Lung (tissue), 12 donors: Measurements from ENCODE around the gene FOXO3. TPM values are rescaled to one million over a fixed set of nuclear protein-coding genes. Genes with fewer than 3 reads are reported as not detected.
"Not testable (repeated sequence)": the region's sequence is repeated elsewhere in the genome, so short reads cannot be mapped to it uniquely, and the experiment has no call there.

Source experiments
- ATAC-seq: fragments of 200-7000 bp; cut with Tn5 transposase; one replicate; pipeline ENCODE4 v1.9.1; 2020; ENCODE audit warnings: moderate number of reproducible peaks; ENCODE audit not compliant: insufficient read depth, low FRiP score
- DNase-seq, 3 donors: peaks; one replicate each; pipeline ENCODE4 v3.0.0-alpha.2; 2013 to 2017
- H3K27ac ChIP-seq, 2 donors: one replicate each; pipeline ENCODE4 v1.5.1; 2013; ENCODE audit warnings: mild to moderate bottlenecking in 2 of 2, moderate library complexity in 2 of 2, control low read depth in 1 of 2, inconsistent platforms in 1 of 2, low read depth in 1 of 2, low read length in 1 of 2
- H3K27me3 ChIP-seq, 3 donors: one replicate each; pipeline ENCODE4 v1.5.1; 2013; ENCODE audit warnings: low read length in 2 of 3; ENCODE audit not compliant: control insufficient read depth in 3 of 3, insufficient read depth in 3 of 3
- H3K36me3 ChIP-seq, 4 donors: one replicate each; pipeline ENCODE4 v1.5.1; 2013; ENCODE audit warnings: low read length in 4 of 4, mild to moderate bottlenecking in 1 of 4, moderate library complexity in 1 of 4; ENCODE audit not compliant: control insufficient read depth in 4 of 4, insufficient read depth in 4 of 4
- H3K4me1 ChIP-seq, 5 donors: one replicate each; pipeline ENCODE4 v1.5.1; 2013; ENCODE audit warnings: low read length in 5 of 5, mild to moderate bottlenecking in 2 of 5, moderate library complexity in 1 of 5; ENCODE audit not compliant: control insufficient read depth in 5 of 5, insufficient read depth in 5 of 5
- H3K4me3 ChIP-seq: one replicate; pipeline ENCODE4 v1.5.1; 2013; ENCODE audit warnings: mild to moderate bottlenecking, control low read depth, moderate library complexity
- H3K9ac ChIP-seq, 2 donors: one replicate each; pipeline ENCODE4 v1.5.1; 2013; ENCODE audit warnings: low read length in 2 of 2, control low read depth in 1 of 2; ENCODE audit not compliant: insufficient read depth in 1 of 2
- H3K9me3 ChIP-seq, 4 donors: one replicate each; pipeline ENCODE4 v1.5.1; 2013; ENCODE audit warnings: low read length in 3 of 4, mild to moderate bottlenecking in 1 of 4, moderate library complexity in 1 of 4; ENCODE audit not compliant: control insufficient read depth in 4 of 4, insufficient read depth in 3 of 4
- CTCF ChIP-seq: IDR thresholded peaks from 2 replicates; pipeline ENCODE4 v1.5.1; 2012; ENCODE audit warnings: mild to moderate bottlenecking; ENCODE audit errors: control extremely low read depth, extremely low read depth
- WGBS, 2 donors: extraction: QIAGEN DNeasy Blood & Tissue Kit; methylation state at CpG; one replicate each; pipeline ENCODE4 v1.1.7; 2013; 5-methylcytosine and 5-hydroxymethylcytosine counted together
- polyA plus RNA-seq, 2 donors: library from polyadenylated mRNA; stranded (reverse); fragments of 200-250 nt; gene quantifications; one replicate each; pipeline ENCODE4 v1.2.1, GENCODE V29; 2013
- total RNA-seq, 2 donors: library from RNA; depleted of rRNA in 1 of 2; stranded (reverse); fragments of >200 nt in 1 of 2; gene quantifications; one replicate each; pipeline ENCODE4 v1.2.1, GENCODE V29; 2014 to 2021
- donor health status: control.
- donor health status: control.
- donor health status: Bipolar disorder and iron deficiency.
- donor health status: healthy.
- donor health status: DM: yes; HTN: yes; CAD: no.

The FOXO3 gene
- total and polyA plus RNA-seq, 4 donors, result 12.1 to 101 (median 40.0) TPM

GRCh38 chr6:108661982-108662381, 101.3 kb downstream of the FOXO3 start:
- WGBS, 2 donors, result 86 to 87% methylated on average over 2 of the region's 2 CpGs
- H3K36me3 ChIP-seq, result peaks cover 6 to 13% (median 11%) of the 10 kb centered on the region in 4 donors
- no peaks in the 10 kb centered on the region for H3K27me3 ChIP-seq
- no peak overlapping the region for H3K9ac ChIP-seq
- H3K4me3 ChIP-seq, result no peak overlapping the region
- no peak for TF ChIP-seq CTCF
- no peak for ATAC-seq
- no peak overlapping the region for H3K27ac ChIP-seq
- peaks cover 0 to 3% (median 0%) of the 10 kb centered on the region in 4 donors for H3K9me3 ChIP-seq
- no peak for DNase-seq
- peaks cover 0 to 39% (median 4%) of the 10 kb centered on the region in 5 donors for H3K4me1 ChIP-seq

GRCh38 chr6:108662702-108663101, 102.0 kb downstream of the FOXO3 start:
- ATAC-seq (no peak), DNase-seq (no peak)
- H3K27me3 ChIP-seq, result no peaks in the 10 kb centered on the region
- H3K9me3 ChIP-seq, result peaks cover 0 to 3% (median 0%) of the 10 kb centered on the region in 4 donors
- TF ChIP-seq CTCF, result no peak
- 81 to 94% methylated on average over 2 of the region's 2 CpGs for WGBS, 2 donors
- no peak overlapping the region for H3K27ac ChIP-seq
- no peak overlapping the region for H3K4me3 ChIP-seq
- H3K9ac ChIP-seq, result no peak overlapping the region
- H3K36me3 ChIP-seq, result peaks cover 6 to 13% (median 11%) of the 10 kb centered on the region in 4 donors
- H3K4me1 ChIP-seq, result peaks cover 2 to 36% (median 5%) of the 10 kb centered on the region in 5 donors

GRCh38 chr6:108663494-108664064, 102.9 kb downstream of the FOXO3 start:
- not testable (repeated sequence) for H3K27ac ChIP-seq, H3K9ac ChIP-seq, H3K4me3 ChIP-seq, DNase-seq, H3K27me3 ChIP-seq, ATAC-seq, H3K9me3 ChIP-seq
- Histone ChIP-seq H3K4me1 (peaks cover 0 to 39% (median 11%) of the 10 kb centered on the region in 5 donors), H3K36me3 (peaks cover 6 to 15% (median 13%) of the 10 kb centered on the region in 4 donors)
- WGBS, 2 donors, result 96 to 97% methylated on average over 21 to 30 of the region's 30 CpGs

GRCh38 chr6:108665495-108666196, 104.9 kb downstream of the FOXO3 start:
- Histone ChIP-seq H3K4me3 (no peak overlapping the region), H3K27ac (no peak overlapping the region), H3K9ac (no peak overlapping the region), H3K9me3 (peaks cover 0 to 3% (median 0%) of the 10 kb centered on the region in 4 donors), H3K4me1 (peaks cover 4 to 41% (median 15%) of the 10 kb centered on the region in 5 donors), H3K36me3 (peaks cover 6 to 15% (median 13%) of the 10 kb centered on the region in 4 donors), H3K27me3 (no peaks in the 10 kb centered on the region)
- ATAC-seq (no peak), DNase-seq (no peak)
- WGBS, 2 donors, result 88 to 91% methylated on average over 3 of the region's 3 CpGs
- no peak for TF ChIP-seq CTCF
